Lower leg skin (tissue), 3 donors: ENCODE results near the gene MAPT.

Source experiments
- CTCF ChIP-seq, 3 donors: fragments of 450-650 bp; IDR thresholded peaks; one replicate each; pipeline ENCODE4 v1.5.1; 2016; ENCODE audit warnings: antibody characterized with exemption in 3 of 3, mild to moderate bottlenecking in 3 of 3, moderate library complexity in 2 of 3
- POLR2A ChIP-seq, 2 donors: fragments of 450-650 bp; IDR thresholded peaks; one replicate each; pipeline ENCODE4 v1.6.1; 2016 to 2017; ENCODE audit warnings: antibody characterized with exemption in 2 of 2, mild to moderate bottlenecking in 1 of 2, moderate library complexity in 1 of 2

DNA sequence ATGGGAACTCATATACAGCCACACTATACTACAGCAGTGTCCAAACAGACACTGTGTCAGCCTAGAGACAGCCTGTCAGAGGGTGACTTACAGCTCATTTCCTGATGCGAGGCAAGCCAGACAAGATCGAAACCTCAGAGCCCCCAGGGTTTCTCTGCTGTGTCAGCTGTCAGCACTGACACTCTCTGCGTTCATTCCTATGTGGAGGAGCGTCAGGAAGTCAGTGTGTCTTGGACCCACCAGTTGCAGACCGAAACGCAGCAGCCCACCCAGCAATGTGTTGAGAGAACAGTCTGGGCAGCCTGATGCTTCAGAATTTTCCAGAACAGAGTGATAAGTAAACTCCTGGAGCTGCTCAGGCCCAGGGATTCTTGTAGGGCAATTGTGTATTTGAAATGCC lies 20.6 kb upstream of the MAPT start:
- TF ChIP-seq CTCF (IDR thresholded peaks at IDR 0.05) (no peak), POLR2A (IDR thresholded peaks at IDR 0.05) (no peak)
